ENCODE measurements around the gene CRIM1. TPM values are rescaled to one million over a fixed set of nuclear protein-coding genes. Genes with fewer than 3 reads are reported as not detected.

The CRIM1 gene
- total RNA-seq, 1 donor from 2014 or later, result 158 TPM

GRCh38 chr2:36461039-36461681 is 105.6 kb downstream of the CRIM1 start:
- no peak overlapping the region for H3K4me3 ChIP-seq
- no peak for DNase-seq
- H3K27ac ChIP-seq, result peak overlapping the region; percentile 5
- no peak for TF ChIP-seq CTCF (IDR thresholded peaks at IDR 0.05)
- no peaks in the 10 kb centered on the region for H3K27me3 ChIP-seq
- peaks cover 49% of the 10 kb centered on the region for H3K4me1 ChIP-seq
- peaks cover 22% of the 10 kb centered on the region for H3K36me3 ChIP-seq
- peak; percentile 38 for ATAC-seq
- intact Hi-C loops (cut with DNase I), result no loop called here
- no peaks in the 10 kb centered on the region for H3K9me3 ChIP-seq

GRCh38 chr2:36462311-36462935 is 106.8 kb downstream of the CRIM1 start:
- Histone ChIP-seq H3K4me3 (no peak overlapping the region), H3K27me3 (no peaks in the 10 kb centered on the region), H3K9me3 (no peaks in the 10 kb centered on the region), H3K27ac (no peak overlapping the region), H3K36me3 (peaks cover 34% of the 10 kb centered on the region), H3K4me1 (peaks cover 38% of the 10 kb centered on the region)
- TF ChIP-seq CTCF (IDR thresholded peaks at IDR 0.05), result no peak
- ATAC-seq, result peak; percentile 83
- no peak for DNase-seq
- intact Hi-C loops (cut with DNase I), result no loop called here

- intact Hi-C loops (cut with DNase I), result no loop called here
- no peak for ATAC-seq
- Histone ChIP-seq H3K4me1 (peaks cover 38% of the 10 kb centered on the region), H3K9me3 (no peaks in the 10 kb centered on the region), H3K4me3 (no peak overlapping the region), H3K36me3 (peaks cover 31% of the 10 kb centered on the region), H3K27ac (no peak overlapping the region), H3K27me3 (no peaks in the 10 kb centered on the region)
- TF ChIP-seq CTCF (IDR thresholded peaks at IDR 0.05), result no peak
- DNase-seq, result no peak
Measured at GRCh38 chr2:36463365-36463764, 107.8 kb downstream of the CRIM1 start.

GRCh38 chr2:36464006-36464721 is 108.6 kb downstream of the CRIM1 start:
- no peaks in the 10 kb centered on the region for H3K9me3 ChIP-seq
- intact Hi-C loops (cut with DNase I), result no loop called here
- H3K27me3 ChIP-seq, result no peaks in the 10 kb centered on the region
- TF ChIP-seq CTCF (IDR thresholded peaks at IDR 0.05), result no peak
- ATAC-seq, result no peak
- H3K36me3 ChIP-seq, result peaks cover 26% of the 10 kb centered on the region
- H3K27ac ChIP-seq, result no peak overlapping the region
- no peak for DNase-seq
- peaks cover 38% of the 10 kb centered on the region for H3K4me1 ChIP-seq
- no peak overlapping the region for H3K4me3 ChIP-seq

- Histone ChIP-seq H3K4me3 (no peak overlapping the region), H3K27ac (no peak overlapping the region), H3K36me3 (peaks cover 26% of the 10 kb centered on the region), H3K4me1 (peaks cover 18% of the 10 kb centered on the region), H3K9me3 (no peaks in the 10 kb centered on the region), H3K27me3 (no peaks in the 10 kb centered on the region)
- intact Hi-C loops (cut with DNase I), result no loop called here
- DNase-seq, result no peak
- TF ChIP-seq CTCF (IDR thresholded peaks at IDR 0.05), result no peak
- no peak for ATAC-seq
Measured at GRCh38 chr2:36466135-36466534, 110.6 kb downstream of the CRIM1 start.
